ENCODE results near the gene VPS33A.
A peak's percentile ranks its signal among the peaks of the same experiment; 100 is the strongest.
"Not testable (repeated sequence)": the region's sequence is repeated elsewhere in the genome, so short reads cannot be mapped to it uniquely, and the experiment has no call there.

The VPS33A gene

DNA sequence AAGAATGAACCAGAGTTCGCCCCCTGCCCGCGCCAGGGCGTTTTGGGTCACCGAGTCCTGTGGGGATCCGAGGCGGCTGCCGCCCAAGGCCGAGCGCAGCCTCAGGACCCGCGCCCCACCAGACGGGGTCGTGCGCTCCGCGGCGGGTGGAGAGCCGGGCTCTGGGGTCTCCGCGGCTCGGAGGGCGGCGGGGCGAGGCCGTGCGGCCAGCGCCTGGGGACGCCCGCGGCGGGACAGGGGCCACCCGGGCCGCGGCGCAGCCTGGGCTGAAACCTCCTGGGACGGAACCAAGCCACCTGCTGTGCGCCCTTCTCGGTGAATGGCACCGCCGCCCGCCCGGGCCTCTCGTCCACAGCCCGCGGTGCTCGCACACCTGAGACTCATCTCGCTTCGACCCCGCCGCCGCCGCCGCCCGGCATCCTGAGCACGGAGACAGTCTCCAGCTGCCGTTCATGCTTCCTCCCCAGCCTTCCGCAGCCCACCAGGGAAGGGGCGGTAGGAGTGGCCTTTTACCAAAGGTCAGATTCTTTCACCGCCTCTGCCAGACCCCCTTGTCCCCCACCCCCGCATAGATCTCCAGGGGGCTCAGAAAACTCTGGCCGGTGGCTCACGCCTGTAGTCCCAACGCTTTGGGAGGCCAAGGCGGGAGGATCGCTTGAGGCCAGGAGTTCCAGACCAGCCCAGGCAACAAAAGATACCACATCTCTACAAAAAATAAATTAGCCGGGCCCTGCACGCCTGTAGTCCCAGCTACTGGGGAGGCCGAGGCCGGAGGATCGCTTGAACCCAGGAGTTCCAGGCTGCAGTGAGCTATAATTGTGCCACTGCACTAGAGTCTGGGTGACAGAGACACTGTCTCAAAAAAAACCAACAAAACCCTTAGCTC, 61.9 kb downstream of the VPS33A start:
- DNase-seq (ENCODE audit: low spot score), result no peak

DNA sequence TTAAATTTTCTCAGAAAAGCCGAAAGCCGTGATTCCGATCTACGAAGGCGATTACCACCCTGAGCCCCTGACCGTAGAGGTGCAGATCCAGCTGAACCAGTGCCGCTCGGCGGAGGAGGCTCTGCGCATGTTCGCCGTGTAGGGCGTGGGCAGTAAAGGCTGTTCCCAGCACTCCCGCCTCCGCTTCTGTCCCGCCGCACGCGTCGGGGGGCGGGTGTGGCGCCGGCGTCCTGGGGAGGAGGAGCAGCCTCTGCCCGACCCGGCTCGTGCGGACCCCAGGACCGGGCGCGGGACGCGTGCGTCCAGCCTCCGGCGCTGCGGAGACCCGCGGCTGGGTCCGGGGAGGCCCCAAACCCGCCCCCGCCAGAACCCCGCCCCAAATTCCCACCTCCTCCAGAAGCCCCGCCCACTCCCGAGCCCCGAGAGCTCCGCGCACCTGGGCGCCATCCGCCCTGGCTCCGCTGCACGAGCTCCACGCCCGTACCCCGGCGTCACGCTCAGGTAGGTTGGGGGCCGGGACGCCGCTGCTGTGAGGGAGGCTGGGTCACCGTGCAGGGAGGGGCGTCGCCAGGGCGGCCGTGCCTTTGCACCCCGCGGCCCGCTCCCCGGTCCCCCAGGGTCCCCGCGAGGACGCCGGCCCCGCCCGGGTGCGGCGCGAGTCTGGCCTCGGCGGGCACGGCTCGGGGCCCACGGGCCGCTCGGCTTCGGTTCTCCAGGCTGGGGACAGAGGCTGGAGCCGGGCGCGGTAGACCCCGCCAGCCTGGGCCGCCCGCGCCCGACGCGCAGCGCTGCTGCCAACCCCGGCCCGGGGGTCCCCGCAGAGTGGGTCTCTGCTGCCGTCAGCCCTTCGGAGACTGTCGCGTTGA, 62.8 kb downstream of the VPS33A start, which contains the start of gene B3GNT4:
B3GNT4 (plus strand) TSS at position 409 of the 866 bp plus-strand sequence. CDS start 910 bp downstream, outside the sequence.
- peak; percentile 36 for DNase-seq (ENCODE audit: low spot score)

DNA sequence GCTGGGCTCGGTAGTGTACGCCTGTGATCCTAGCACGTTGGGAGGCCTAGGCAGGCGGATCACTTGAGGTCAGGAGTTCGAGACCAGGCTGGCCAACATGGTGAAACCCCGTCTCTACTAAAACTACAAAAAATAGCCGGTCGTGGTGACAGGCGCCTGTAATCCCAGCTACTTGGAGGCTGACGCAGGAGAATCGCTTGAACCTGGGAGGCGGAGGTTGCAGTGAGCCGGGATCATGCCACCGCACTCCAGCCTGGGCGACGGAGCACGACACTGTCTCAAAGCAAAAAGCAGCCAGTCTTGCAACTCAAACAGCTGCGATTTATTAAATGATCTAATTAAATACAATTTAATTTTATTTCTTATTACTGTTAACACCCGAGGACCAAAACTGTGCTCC, 63.5 kb downstream of the VPS33A start:
- not testable (repeated sequence) for DNase-seq (ENCODE audit: low spot score)

DNA sequence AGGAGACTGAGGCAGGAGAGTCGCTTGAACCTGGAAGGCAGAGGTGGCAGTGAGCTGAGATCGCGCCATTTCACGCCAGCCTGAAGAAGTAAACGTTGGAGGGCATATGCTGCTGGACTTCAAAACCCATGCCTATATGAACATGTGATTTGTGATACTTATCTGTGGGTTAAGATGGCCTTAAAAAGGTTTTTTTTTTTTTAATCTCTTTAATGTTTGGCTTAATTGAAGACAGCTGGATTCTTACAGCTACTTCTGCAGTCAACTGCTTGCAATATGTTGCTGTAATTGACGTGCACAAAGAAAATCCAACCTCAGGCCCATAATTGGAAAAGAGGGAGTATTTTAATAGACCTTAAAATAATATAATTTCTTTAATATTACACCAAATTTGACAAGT, 64.3 kb downstream of the VPS33A start:
- DNase-seq (ENCODE audit: low spot score), result no peak

DNA sequence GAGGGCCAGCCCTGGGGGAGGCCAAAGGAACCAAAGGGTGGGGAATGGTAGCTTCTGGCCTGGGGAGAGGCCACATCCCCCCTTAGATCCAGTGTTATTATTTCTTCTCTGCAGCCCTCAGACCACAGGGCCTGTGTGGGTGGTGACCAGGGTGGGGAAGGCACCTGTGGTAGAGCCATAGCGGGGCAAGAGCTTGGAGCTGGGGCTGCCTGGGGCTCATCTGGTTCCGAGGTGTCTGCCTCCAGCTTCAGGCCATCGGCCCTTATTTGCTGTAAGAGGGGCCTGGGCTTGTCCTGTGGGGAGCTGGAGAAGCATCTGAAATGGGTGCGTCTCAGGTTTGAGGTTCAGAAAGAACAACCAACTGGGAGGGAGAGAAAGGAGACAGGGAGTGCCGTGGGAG, 64.9 kb downstream of the VPS33A start:
- no peak for DNase-seq (ENCODE audit: low spot score)

DNA sequence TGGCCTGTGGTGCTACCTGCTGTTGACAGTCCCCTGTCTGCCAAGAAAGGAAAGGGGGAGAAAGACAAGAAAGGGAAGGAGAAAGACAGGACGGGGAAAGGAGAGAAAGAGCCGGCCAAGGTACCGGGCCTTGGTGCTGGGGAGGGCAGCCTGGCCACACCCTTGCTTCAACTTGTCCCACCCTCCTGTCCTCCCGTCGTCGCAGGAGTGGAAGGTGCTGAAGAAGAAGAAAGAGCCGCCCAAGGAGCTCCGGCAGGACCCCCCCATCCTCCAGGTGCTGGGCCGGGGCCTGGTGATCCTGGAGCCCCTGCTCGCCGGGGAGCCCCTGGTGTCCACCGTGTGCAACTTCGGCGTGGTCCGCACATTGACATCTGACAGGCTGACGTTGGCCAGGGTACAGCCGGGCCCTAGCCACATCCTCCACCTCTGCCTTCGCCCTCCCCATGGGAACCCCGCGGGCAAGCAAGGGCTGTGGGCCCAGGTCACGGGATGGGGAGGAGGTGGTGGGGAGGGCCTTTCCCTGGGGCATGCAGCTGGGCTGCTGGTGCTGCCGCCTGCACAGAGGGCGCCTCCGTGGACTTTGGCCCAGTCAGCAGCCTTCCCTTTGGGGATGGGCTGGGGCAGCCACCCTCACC, 65.6 kb downstream of the VPS33A start:
- DNase-seq (ENCODE audit: low spot score), result no peak

DNA sequence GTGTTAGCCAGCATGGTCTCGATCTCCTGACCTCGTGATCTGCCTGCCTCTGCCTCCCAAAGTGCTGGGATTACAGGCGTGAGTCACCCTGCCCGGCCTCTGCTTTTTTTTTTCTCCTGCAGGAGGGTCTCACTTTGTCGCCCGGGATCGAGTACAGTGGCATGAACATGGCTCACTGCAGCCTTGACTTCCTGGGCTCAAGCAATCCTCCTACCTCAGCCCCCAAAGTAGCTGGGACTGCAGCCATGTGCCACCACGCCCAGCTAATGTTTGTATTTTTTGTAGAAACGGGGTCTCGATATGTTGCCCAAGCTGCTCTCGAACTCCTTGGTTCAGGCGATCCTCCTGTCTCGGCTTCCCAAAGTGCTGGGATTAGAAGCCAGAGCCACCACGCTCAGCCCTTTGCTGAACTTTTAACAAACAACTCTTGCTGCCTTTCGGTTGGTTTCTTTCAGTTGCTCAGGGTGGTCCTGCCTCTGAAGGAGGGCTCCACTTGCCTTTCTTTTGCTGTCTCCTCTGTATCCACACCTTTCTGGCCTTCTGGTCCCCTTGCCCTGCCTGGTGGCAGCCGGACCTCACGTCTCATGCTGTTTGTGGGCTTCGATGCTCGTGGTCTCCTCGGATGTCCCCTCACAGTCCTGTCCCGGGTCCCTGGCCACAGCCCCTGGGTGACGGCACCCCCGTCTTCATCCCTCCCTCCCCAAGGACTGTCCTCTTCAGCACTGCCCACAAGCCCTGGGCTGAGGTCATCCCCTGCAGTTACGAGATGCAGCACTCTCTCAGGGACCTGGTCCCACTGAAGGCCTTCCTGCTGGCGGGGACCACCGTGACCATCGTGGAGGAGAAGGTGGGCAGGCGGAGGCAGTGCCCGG, 66.6 kb downstream of the VPS33A start:
- no peak for DNase-seq (ENCODE audit: low spot score)

DNA sequence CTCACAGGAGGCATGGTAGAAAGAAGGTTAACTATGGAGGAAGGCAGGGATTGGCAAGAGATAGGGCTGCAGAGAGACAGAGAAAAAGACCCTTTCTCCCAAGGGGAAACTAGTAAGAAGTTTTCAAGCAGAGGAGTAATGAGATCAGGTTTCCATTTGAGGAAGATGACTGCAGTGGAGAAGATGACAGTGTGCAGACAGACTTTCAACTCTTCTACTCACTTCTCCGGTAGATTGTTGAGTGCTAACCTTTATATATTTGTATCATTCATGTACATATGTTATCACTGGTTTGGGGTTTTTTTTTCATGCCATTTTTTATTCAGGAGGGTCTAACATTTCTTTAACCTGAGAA, 68.7 kb downstream of the VPS33A start:
- DNase-seq (ENCODE audit: low spot score), result no peak

DNA sequence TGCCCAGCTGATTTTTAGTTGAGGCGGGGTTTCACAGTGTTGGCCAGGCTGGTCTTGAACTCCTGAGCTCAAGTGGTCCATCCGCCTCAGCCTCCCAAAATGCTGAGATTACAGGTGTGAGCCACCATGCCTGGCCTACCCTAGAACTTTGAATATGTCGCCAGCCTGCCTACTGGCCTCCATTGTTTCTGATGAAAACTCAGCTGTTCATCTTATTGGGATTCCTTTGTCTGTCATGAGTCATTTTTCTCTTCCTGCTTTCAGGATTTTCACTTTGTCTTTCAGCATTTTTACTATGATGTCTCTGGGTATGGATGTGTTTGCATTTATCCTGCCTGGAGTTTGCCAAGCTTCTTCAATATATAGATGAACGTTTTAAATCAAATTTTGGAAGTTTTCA, 70.9 kb downstream of the VPS33A start:
- DNase-seq (ENCODE audit: low spot score), result no peak

DNA sequence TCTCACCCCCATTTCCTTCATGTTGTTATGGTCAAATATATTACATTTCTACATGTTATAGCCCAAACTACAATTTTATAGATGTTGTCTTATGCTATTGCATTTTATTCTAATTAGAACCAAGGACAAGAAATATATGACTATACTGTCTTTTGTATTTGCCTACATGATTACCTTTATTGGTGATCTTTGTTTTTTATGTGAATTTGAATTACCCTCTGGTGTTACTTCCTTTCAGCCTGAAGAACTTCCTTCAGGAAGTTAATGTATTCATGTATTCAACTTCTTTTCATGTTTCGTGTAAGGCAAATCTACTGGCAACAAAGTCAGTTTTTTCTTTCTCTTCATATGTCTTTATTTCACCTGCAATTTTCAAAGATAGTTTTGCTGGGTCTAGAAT, 71.5 kb downstream of the VPS33A start:
- DNase-seq (ENCODE audit: low spot score), result no peak

DNA sequence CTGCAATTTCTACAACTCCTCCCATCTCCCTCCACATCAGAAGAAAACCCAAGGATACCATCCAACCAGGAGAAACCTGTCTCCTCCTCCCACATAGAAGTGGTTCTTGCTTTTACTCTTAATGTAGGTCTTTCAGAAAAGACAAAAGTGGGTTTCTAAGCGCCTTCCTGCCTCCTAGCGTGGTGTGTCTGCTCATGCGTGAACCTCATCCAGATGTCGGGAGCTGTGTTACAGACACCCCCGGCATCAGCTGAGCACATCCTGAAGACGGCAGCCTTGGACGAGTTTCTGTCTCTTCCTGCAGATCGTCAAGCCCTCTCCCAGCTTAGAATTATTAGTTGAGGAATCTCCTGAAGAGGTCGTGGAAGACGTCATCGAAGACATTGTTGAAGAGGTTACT, 73.9 kb downstream of the VPS33A start:
- DNase-seq (ENCODE audit: low spot score), result no peak

DNA sequence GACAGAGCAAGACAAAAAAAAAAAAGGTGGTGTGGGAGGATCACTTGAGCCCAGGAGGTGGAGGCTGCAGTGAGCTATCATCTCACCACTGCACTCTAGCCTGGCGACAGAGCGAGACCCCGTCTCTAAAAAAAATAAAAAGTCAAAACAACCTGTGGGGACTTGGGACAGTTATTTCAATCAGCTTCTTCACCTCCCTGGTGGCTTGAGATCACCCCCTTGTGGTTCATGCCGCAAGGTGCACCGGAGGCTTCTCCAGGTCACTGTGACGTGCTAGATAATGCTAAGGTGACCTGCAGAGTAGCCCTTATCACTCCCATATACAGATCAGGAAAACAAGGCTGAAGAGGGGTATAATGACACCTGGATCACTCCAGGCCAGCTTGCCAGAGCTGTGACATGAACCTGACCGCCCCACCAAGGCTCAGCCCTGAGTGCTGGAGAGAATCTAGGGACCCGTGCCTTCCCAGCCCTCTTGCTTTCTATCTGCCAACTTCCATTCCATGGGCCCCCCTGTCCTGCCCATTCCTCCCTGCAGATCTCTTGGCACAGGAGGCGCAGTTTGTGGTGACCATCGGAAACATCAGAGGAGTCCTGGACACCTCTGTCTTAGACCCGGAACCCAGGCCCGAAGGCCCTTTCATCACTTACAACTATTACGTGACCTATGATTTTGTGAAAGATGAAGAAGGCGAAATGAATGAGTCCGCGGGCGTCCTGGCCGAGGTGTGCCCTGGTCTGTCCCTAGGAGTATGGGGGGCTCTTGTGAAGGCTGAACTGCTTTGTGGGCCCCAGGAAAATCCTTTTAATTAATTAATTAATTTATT, 75.2 kb downstream of the VPS33A start:
- peak; percentile 57 for DNase-seq (ENCODE audit: low spot score)

DNA sequence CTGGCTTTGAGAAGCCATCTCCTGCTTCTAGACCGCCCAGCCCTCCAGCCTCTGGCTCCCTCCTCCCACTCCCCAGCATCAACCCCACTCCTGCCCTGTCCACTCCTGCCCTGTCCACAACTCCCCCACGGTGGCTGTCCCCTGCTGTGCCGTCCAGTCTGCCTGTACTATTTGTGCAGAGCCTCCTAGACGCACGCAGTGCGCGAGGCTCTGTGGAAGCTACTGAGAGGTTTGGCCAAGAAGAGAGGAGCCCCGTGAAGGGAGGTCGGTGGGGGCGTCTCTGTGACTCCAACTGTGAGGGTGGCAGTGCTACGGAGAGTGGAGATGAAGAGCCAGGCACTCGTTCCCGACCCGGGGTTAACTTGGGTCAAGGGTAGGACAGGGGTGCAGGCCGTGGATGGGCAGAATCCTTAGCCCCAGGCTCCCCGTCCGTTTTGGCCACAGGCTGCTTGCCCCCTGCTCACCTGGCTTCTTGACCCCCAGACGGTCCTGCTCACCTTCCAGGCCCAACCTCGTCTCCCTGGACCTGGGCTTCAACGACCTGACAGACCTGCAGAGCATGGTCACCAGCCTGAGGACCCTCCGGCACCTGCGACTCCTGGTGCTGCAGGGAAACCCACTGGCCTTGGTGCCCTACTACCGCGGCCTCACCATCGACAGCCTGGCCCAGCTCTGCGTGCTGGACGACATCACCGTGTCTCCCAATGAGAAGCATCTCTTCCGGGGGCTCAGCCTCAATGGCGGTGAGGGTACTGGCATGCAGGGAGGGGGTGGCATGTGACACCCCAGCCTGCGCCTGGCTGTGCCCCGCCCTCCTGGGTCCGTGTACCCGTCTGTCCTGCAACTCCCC, 76.4 kb downstream of the VPS33A start:
- no peak for DNase-seq (ENCODE audit: low spot score)

DNA sequence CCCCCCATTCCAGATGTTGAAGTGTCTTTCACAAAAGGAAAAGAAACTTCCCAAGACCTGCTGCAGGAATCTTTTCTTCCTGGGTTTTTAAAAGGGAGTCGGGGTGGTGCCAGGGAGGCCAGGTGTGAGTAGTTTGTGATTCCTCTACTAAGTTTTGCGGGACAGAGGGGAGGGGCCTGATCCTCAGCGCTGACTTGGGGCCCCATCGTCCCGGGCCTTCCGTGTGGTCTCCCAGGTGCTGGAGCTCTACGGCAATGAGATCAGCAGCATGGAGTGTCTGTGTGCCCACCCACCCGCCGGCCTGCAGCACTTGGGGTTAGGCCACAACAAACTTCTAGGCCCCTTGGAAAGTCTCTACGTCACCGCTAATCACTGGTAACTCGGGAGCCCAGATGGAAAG, 78.8 kb downstream of the VPS33A start:
- no peak for DNase-seq (ENCODE audit: low spot score)

DNA sequence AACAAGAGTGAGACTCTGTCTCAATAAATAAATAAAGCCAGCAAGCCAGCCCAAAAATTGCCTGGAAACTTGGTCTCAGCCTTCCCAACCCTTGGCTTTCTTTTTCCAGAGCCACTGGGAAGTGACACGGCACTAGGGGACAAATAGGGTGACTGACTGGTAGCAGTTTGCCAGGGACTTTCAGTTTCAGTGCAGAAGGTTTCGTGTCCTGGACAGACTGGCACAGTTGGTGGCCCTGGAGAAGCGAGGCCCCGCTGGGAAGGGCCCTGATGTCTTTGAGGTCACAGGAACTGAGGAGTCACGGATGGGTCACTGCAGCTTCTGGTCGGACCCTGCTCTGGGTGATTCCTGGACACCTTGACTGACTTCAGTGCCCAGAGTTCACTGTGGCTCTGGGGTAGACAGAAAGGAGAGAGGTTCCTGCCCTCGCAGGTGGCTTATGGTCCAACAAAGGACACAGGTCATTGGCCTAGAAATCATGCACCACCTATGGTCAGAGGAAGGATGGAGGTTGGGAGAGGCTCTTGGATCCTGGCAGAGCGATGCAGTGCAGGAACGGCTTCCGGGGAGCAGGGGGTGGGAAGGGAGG, 80.7 kb downstream of the VPS33A start:
- no peak for DNase-seq (ENCODE audit: low spot score)

DNA sequence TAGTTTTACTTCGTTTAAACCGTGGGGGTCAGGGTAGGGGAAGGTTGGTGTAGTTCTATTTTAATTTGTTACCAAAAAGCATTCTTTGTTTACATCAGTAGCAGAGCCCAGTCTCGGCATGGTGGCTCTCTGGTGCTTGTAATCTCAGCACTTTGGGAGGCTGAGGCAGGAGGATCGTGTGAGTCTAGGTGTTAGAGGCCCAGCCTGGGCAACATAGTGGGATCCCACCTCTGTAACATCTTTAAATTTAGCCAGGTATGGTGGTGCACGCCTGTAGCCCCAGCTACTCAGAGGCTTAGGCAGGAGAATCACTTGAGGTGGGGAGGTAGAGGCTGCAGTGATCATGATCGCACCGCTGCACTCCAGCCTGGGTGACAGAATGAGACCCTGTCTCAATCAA, 81.2 kb downstream of the VPS33A start:
- no peak for DNase-seq (ENCODE audit: low spot score)

DNA sequence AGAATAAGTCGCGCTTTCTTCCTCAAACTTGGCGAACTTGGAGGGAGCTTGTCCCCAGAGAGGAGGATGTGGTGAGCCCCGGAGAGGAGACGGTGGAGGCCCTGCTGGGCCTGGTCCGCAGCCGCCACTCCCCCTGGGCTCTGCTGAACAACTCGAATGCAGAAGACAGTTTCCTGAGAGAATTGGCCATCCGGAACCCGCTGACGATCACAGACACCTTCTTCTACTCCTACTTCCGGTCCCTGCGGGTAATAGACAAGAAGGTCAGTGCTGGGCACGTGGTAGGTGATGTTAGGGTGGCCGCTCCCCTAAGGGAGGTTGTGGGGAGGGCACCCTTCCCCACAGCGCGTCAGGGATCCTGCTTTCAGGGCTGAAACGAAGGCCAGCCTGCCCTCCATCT, 81.8 kb downstream of the VPS33A start:
- DNase-seq (ENCODE audit: low spot score), result no peak

DNA sequence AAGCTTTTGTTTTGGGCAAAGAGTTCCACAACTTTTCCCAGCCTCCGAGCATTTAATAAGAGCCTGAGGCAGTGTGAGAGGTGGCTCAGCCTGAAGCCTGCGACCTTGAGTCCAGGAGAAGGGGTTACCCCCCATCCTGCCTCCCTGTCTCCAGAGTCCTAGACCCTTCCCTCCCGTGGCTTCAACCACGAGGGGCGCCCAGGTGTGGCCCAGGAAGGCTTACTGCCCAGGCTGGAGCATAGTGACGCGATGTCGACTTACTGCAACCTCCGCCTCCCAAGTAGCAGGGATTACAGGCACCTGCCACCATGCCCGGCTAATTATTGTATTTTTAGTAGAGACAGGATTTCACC, 82.7 kb downstream of the VPS33A start:
- DNase-seq (ENCODE audit: low spot score), result no peak

DNA sequence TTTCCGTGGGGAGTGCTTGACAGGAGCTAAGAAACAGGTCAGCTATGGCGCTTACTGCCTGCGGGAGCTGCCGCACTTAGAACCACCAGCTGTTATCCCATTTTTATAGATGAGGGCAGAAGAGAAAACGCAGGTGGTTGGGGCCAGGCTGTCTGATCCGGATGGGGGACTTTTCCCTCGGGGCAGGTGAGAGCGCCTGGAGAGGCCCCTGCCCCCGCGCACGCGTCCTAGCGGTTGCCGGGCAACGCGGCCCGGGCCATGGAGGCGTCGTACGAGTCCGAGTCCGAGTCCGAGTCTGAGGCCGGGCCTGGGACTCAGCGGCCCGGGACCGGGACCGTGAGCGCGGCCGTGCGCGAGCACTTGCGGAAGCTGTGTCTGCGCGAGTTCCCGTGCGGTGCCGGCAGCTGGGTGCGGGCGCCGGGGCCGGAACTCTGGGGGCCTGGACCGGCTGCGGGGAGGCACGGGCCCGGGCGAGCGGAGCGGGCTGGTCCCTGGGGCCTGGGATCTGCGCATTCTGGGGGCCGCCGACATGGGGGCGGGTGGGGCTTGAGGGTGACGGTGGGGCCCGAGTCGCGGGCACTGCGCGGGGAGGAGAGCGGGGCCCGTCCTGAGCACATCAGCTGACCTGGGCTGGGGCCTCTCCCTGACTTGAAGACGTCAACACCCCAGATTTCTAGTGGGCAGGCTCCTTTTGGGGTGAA, 83.3 kb downstream of the VPS33A start, which contains the start of gene LRRC43:
LRRC43 (plus strand) TSS at position 237 of the 701 bp plus-strand sequence; CDS start at position 259, 22 bp downstream.
- peak; percentile 17 for DNase-seq (ENCODE audit: low spot score)
